ENCODE measurements around the gene CDY2B.
"Not testable (repeated sequence)": the region's sequence is repeated elsewhere in the genome, so short reads cannot be mapped to it uniquely, and the experiment has no call there.

The CDY2B gene

DNA sequence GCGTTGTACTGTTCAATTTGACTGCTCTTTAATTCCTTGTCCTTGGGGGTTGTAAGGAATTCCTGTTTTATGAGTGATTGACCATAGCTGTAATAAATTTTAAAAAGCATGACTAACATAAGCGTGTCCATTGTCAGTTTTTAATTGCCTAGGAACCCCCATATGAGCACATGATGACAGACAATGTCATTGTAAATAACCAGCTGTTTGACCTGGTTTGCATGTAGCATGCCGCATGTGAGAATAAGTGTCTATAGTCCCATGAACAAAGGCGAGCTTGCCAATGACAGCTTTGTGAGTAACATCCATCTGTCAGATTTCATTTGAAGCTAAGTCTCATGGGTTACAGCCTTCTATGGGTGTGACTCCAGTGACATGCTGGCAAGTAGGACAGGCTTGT lies 30.9 kb downstream of the CDY2B start:
- H3K27ac ChIP-seq (ENCODE audit: low read depth, low read length); H3K9ac ChIP-seq (ENCODE audit: low read length); H3K36me3 ChIP-seq (ENCODE audit: control insufficient read depth, insufficient read depth, low read length); H3K27me3 ChIP-seq (ENCODE audit: control insufficient read depth, insufficient read depth, low read length); H3K4me3 ChIP-seq (ENCODE audit: low read length); H3K4me1 ChIP-seq (ENCODE audit: control insufficient read depth, insufficient read depth, low read length): not testable (repeated sequence)

DNA sequence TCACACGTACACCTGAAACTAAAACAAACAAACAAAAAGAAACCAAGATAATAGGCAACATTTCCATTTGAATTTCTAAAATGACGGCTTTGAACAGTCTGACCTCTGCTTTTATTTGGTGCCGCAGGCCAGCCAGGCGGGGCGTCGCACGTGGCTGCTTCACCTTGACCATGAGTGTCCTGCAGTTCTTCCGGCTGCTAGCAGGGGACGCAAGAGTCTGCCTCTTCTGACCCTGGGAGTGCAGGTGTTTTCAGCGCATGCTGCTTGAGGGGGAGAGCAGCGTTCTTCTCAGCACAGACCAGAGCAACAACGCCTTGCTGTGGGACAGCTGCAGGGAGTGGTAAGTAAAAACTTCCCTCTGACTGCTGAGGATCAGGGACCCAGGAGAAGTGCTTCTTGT lies 47.9 kb downstream of the CDY2B start:
- not testable (repeated sequence) for H3K4me1 ChIP-seq (ENCODE audit: control insufficient read depth, insufficient read depth, low read length); H3K27ac ChIP-seq (ENCODE audit: low read depth, low read length)

More for the DNA sequence above, 47.9 kb downstream of the CDY2B start:
- H3K36me3 ChIP-seq (ENCODE audit: control insufficient read depth, insufficient read depth, low read length); H3K9ac ChIP-seq (ENCODE audit: low read length); H3K27me3 ChIP-seq (ENCODE audit: control insufficient read depth, insufficient read depth, low read length); H3K4me3 ChIP-seq (ENCODE audit: low read length): not testable (repeated sequence)

Data from rectal smooth muscle tissue (tissue), 1 donor.